Activated CD8-positive, alpha-beta memory T cell treated with anti-CD3 and anti-CD28 coated beads for 36 hours (primary cell): ENCODE data around the gene CEP41. TPM values are rescaled to one million over a fixed set of nuclear protein-coding genes. Genes with fewer than 3 reads are reported as not detected.

ENCODE experiments used
- CTCF ChIA-PET: fragments of 350-600 bp; sonication (Branson Sonifier 250); formaldehyde crosslinking; loops from one replicate; lab custom pipeline; 2021; ENCODE audit warnings: antibody characterized with exemption; lab: Charles Lee
- POLR2A ChIA-PET: fragments of 350-600 bp; sonication (Branson Sonifier 250); formaldehyde crosslinking; loops from one replicate; lab custom pipeline; 2021; ENCODE audit warnings: antibody characterized with exemption; lab: Charles Lee
- total RNA-seq, 2 experiments: library from RNA; stranded (reverse); gene quantifications; one replicate each; pipeline ENCODE4 v1.2.3, GENCODE V29; 2021

CEP41 gene
- total RNA-seq, 2 experiments from 2014 or later: 21.6 to 22.3 TPM

GRCh38 chr7:130426564-130426963 lies 14.3 kb downstream of the CEP41 start:
- CTCF ChIA-PET: no interaction called here

GRCh38 chr7:130425796-130426195 lies 15.0 kb downstream of the CEP41 start:
- CTCF ChIA-PET: no interaction called here

More at GRCh38 chr7:130426564-130426963, 14.3 kb downstream of the CEP41 start:
- POLR2A ChIA-PET: no interaction called here

GRCh38 chr7:130423501-130424037 lies 17.2 kb downstream of the CEP41 start:
- ChIA-PET POLR2A (no interaction called here), CTCF (interaction anchor here (1.3 kb wide), 1 partner anchor 17 kb away, joined by 4 read pairs; the partner anchor contains the start of gene CEP41)

More at GRCh38 chr7:130425796-130426195, 15.0 kb downstream of the CEP41 start:
- POLR2A ChIA-PET: no interaction called here

GRCh38 chr7:130421684-130422083 lies 19.1 kb downstream of the CEP41 start:
- CTCF ChIA-PET: no interaction called here
- POLR2A ChIA-PET: no interaction called here

- CTCF ChIA-PET: no interaction called here
Observed at GRCh38 chr7:130420943-130421578, 19.8 kb downstream of the CEP41 start.

GRCh38 chr7:130419658-130420057 lies 21.2 kb downstream of the CEP41 start:
- CTCF ChIA-PET: no interaction called here

More at GRCh38 chr7:130420943-130421578, 19.8 kb downstream of the CEP41 start:
- POLR2A ChIA-PET: no interaction called here

GRCh38 chr7:130418306-130418705 lies 22.5 kb downstream of the CEP41 start:
- ChIA-PET CTCF (interaction anchor here (2.1 kb wide), 1 partner anchor 57 kb away, joined by 4 read pairs; no protein-coding TSS in a partner anchor), POLR2A (no interaction called here)

More at GRCh38 chr7:130419658-130420057, 21.2 kb downstream of the CEP41 start:
- POLR2A ChIA-PET: no interaction called here

- ChIA-PET CTCF (interaction anchor here (2.1 kb wide), 1 partner anchor 58 kb away, joined by 4 read pairs; no protein-coding TSS in a partner anchor), POLR2A (no interaction called here)
Observed at GRCh38 chr7:130417213-130417612, 23.6 kb downstream of the CEP41 start.

GRCh38 chr7:130415006-130415405 lies 25.8 kb downstream of the CEP41 start:
- ChIA-PET CTCF (no interaction called here), POLR2A (no interaction called here)

GRCh38 chr7:130413201-130413600 lies 27.6 kb downstream of the CEP41 start:
- ChIA-PET POLR2A (no interaction called here), CTCF (interaction anchor here (1.1 kb wide), 1 partner anchor 11 kb away, joined by 4 read pairs; no protein-coding TSS in a partner anchor)

GRCh38 chr7:130410868-130411541 lies 29.8 kb downstream of the CEP41 start:
- ChIA-PET CTCF (no interaction called here), POLR2A (no interaction called here)

- ChIA-PET POLR2A (no interaction called here), CTCF (no interaction called here)
Observed at GRCh38 chr7:130409712-130410072, 31.1 kb downstream of the CEP41 start.

- ChIA-PET CTCF (no interaction called here), POLR2A (no interaction called here)
Observed at GRCh38 chr7:130409067-130409711, 31.6 kb downstream of the CEP41 start.

GRCh38 chr7:130405003-130405402 lies 35.8 kb downstream of the CEP41 start:
- CTCF ChIA-PET: no interaction called here
- POLR2A ChIA-PET: no interaction called here

GRCh38 chr7:130401578-130401977 lies 39.2 kb downstream of the CEP41 start:
- ChIA-PET CTCF (interaction anchor here (1.1 kb wide), 1 partner anchor 12 kb away, joined by 4 read pairs; no protein-coding TSS in a partner anchor), POLR2A (no interaction called here)

- POLR2A ChIA-PET: no interaction called here
- CTCF ChIA-PET: no interaction called here
Observed at GRCh38 chr7:130401101-130401500, 39.7 kb downstream of the CEP41 start.

- ChIA-PET CTCF (no interaction called here), POLR2A (no interaction called here)
Observed at GRCh38 chr7:130400120-130400572, 40.7 kb downstream of the CEP41 start.

GRCh38 chr7:130398526-130399090 lies 42.2 kb downstream of the CEP41 start:
- ChIA-PET POLR2A (interaction anchor here (0.6 kb wide), 1 partner anchor 106 kb away, joined by 3 read pairs; no protein-coding TSS in a partner anchor), CTCF (no interaction called here)

GRCh38 chr7:130397758-130398073 lies 43.1 kb downstream of the CEP41 start:
- POLR2A ChIA-PET: no interaction called here
- CTCF ChIA-PET: no interaction called here
